Subcutaneous adipose tissue (tissue), 4 donors: ENCODE data around the gene DPEP2NB. TPM values are rescaled to one million over a fixed set of nuclear protein-coding genes. Genes with fewer than 3 reads are reported as not detected.

Experiments used
- CTCF ChIP-seq: fragments of 450-650 bp; IDR thresholded peaks from one replicate; pipeline ENCODE4 v1.5.1; 2016; ENCODE audit warnings: low read depth, mild to moderate bottlenecking, control low read depth, antibody characterized with exemption, moderate library complexity
- total RNA-seq, 4 donors: library from RNA; depleted of rRNA; stranded (reverse); fragments of >200 nt; gene quantifications; one replicate each; pipeline ENCODE4 v1.1.0, GENCODE V29; 2016

DPEP2NB gene
- total RNA-seq, 4 donors from 2014 or later, result not detected

- no peak for TF ChIP-seq CTCF
Observed at GRCh38 chr16:67987460-67988160, 28.1 kb downstream of the DPEP2NB start.

- TF ChIP-seq CTCF, result no peak
Observed at GRCh38 chr16:67986949-67987348, 28.8 kb downstream of the DPEP2NB start.

- TF ChIP-seq CTCF, result no peak
Observed at GRCh38 chr16:67982011-67982696, 33.6 kb downstream of the DPEP2NB start.

- TF ChIP-seq CTCF, result no peak
Observed at GRCh38 chr16:67979955-67980678, 35.6 kb downstream of the DPEP2NB start, which contains the start of gene DPEP3. Gene DPEP3 (minus strand): TSS chr16:67980499. CDS start chr16:67980380, 119 bp downstream.

- TF ChIP-seq CTCF, result no peak
Observed at GRCh38 chr16:67977469-67978227, 38.1 kb downstream of the DPEP2NB start.

GRCh38 chr16:67977005-67977404, 38.7 kb downstream of the DPEP2NB start:
- no peak for TF ChIP-seq CTCF
